ENCODE measurements around the gene ENDOG.

ENDOG gene

DNA sequence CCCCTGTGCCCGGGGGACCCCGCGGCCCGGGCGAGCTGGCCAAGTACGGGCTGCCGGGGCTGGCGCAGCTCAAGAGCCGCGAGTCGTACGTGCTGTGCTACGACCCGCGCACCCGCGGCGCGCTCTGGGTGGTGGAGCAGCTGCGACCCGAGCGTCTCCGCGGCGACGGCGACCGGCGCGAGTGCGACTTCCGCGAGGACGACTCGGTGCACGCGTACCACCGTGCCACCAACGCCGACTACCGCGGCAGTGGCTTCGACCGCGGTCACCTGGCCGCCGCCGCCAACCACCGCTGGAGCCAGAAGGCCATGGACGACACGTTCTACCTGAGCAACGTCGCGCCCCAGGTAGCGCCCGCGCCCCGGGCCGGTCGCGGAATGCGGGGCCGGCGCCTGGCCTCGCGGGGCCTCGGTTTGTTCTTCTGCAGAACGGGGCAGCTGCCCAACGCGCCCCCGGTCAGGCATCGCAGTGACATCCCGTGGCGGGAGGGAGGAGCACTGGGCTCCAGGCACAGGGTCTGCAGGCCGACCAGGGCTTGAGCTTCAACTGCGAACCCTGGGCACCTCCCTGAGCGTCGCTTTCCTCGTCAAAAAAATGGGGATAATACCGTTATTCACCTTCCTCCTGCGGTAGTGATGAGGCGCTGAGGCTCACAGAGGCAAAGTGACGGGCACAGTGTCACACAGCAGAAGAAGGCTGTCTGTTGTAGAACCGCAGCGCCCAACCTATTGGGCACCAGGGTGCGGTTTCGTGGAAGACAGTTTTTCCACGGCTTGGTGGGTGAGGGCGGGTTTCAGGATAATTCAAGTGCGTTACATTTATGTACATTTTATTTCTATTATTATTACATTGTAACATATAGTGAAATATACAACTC is 777 bp downstream of the ENDOG start:
- peak in 1 of 2 donors; percentile 20 for DNase-seq (ENCODE audit: low spot score in 2 of 2)

DNA sequence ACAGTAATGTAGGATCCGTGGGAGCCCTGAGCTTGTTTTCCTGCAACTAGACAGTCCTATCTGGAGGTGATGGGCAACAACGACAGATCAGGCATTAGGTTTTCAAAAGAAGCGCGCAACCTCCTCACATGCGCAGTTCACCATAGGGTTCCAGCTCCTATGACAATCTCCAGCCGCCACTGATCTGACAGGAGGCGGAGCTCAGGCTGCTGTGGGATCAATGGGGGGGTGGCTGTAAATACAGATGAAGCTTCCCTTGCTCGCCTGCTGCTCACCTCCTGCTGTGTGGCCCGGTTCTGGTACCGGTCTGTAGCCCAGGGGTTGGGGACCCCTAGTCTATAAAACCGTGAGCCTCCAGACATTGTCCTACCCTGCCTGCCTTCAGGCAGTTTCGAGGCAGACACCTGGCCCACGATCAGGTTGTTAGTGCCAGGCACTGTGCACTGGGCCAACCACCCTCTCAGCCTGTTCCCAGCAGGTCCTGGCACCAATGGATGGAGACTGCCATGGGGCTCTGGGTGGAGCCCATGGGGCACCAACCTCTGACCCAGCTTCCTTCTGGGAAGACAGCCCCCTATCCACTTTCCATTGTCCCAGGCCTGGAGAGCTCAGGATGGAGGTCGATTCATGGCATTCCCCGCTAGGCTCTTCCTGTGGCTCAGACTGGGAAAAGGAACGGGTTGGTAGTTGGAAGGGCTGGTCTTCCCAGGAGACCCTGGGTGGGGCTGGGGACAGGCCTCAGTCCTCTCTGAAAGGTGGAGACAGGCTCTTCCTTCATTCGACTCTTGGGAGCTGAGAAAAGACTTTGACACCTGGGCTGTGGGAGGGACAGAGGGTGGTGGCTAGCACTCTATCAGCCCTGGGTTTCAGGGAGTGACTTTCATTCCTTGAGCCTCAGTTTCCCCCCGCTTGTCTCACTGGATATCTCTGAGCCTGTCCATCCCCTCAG is 1.7 kb downstream of the ENDOG start:
- ATAC-seq (ENCODE audit: low read depth) (no peak), DNase-seq (ENCODE audit: low spot score in 2 of 2) (no peak)
- Mint-ChIP-seq H3K36me3 (peaks cover 8% of the 10 kb centered on the region), H3K4me3 (peak overlapping the region; percentile 52), H3K4me1 (peaks cover 17% of the 10 kb centered on the region), H3K27ac (no peak overlapping the region), H3K9me3 (no peaks in the 10 kb centered on the region), H3K27me3 (no peaks in the 10 kb centered on the region)

More for the DNA sequence above, 777 bp downstream of the ENDOG start:
- Mint-ChIP-seq H3K4me1 (peaks cover 17% of the 10 kb centered on the region), H3K4me3 (peak overlapping the region; percentile 83), H3K9me3 (no peaks in the 10 kb centered on the region), H3K36me3 (peaks cover 8% of the 10 kb centered on the region), H3K27me3 (no peaks in the 10 kb centered on the region), H3K27ac (no peak overlapping the region)
- peak; percentile 44 for ATAC-seq (ENCODE audit: low read depth)

DNA sequence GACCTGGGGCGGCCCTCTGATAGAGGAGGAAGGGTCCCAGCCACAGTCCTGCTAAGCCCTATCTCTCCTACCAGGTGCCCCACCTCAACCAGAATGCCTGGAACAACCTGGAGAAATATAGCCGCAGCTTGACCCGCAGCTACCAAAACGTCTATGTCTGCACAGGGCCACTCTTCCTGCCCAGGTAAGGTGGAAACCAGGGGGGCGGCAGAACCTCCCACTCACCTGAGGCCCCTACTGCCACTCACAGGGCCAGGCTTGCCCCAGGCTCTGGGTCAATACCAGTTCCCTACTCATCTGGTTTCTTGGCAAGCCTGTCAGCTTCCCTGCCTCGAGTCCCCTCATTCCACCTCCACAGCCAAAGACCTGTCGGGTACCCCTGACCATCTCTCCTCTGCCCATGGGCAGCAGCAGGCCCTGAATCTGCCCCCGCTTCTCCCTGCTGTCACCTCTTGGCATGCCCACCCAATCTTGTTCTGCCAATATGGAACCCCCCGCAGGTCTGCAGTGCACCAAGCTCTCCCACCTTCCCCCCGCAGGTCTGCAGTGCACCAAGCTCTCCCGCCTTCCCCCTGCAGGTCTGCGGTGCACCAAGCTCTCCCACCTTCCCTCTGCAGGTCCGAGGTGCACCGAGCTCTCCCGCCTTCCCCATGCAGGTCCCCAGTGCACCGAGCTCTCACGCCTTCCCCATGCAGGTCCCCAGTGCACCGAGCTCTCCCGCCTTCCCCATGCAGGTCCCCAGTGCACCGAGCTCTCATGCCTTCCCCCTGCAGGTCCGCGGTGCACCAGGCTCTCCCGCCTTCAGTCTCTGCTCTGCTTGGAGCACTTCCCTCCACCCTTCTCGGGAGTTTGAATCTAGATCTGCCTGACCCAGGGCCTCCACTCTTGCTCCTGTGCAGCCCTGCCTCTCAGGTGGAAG is 2.6 kb downstream of the ENDOG start:
- ATAC-seq (ENCODE audit: low read depth) = no peak
- Mint-ChIP-seq H3K36me3 (peaks cover 12% of the 10 kb centered on the region), H3K27me3 (no peaks in the 10 kb centered on the region), H3K9me3 (no peaks in the 10 kb centered on the region), H3K4me1 (peaks cover 15% of the 10 kb centered on the region), H3K27ac (no peak overlapping the region), H3K4me3 (peak overlapping the region; percentile 45)
- DNase-seq (ENCODE audit: low spot score in 2 of 2) = no peak

DNA sequence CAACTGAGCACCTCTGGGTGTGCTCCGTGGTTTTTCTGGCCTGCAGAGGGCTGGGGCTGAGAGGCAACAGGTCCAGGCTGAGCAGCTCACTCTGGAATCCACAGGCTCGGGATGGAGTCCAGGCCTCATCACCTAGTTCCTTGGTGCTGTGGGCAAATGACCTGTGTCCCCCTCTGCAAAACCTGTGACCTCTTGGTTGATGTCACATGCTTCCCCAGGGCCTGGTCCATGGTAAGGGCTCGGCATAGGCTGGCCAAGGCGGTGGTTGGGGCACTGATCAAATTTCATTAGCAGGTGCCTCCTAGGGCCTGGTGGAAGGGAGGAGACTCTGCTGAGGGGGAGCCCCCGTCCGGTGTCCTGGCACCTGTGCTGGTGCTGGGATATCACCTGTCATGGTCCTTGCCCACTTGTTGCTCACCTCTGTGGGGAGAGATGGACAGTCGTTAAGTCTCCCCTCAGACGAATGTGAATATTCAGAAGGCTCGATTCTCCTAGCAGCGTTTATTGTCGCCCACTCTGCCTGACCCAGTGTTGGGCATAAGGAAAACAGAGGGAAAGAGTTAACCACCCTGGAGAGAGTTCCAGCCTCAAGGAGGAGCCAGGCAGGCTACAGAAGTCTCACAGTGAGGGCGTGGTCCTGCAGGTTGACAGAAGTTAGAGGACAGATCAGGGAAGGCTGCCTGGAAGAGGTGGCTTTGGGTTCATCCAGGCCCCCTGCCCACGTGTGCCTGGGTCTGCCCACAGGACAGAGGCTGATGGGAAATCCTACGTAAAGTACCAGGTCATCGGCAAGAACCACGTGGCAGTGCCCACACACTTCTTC is 3.5 kb downstream of the ENDOG start:
- no peak overlapping the region for H3K27ac Mint-ChIP-seq
- H3K4me3 Mint-ChIP-seq = peak overlapping the region; percentile 45
- H3K9me3 Mint-ChIP-seq = no peaks in the 10 kb centered on the region
- DNase-seq (ENCODE audit: low spot score in 2 of 2) (no peak), ATAC-seq (ENCODE audit: low read depth) (no peak)
- peaks cover 12% of the 10 kb centered on the region for H3K36me3 Mint-ChIP-seq
- H3K4me1 Mint-ChIP-seq = peaks cover 15% of the 10 kb centered on the region
- no peaks in the 10 kb centered on the region for H3K27me3 Mint-ChIP-seq

DNA sequence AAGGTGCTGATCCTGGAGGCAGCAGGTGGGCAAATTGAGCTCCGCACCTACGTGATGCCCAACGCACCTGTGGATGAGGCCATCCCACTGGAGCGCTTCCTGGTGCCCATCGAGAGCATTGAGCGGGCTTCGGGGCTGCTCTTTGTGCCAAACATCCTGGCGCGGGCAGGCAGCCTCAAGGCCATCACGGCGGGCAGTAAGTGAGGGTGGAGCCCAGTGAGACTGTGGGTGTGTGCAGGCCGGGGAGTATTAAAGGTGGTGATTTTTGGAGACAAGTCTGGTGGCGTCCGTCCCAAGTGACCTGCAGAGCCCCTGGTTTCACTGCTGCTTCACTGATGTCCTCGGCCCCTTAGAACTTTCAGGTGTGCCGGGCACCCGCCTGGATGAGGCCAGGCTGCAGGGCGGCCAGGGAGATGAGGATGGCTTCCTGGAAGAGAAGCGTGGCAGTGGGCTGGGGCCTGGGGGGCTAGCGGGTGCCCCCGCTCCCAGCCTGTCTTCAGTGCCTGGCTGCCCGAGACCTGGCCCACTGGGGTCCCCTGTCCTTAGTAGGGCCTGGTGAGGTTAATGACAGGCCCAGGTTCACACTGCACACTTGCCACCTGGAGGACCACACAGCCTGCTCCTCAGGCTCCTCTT is 4.2 kb downstream of the ENDOG start:
- no peak for ATAC-seq (ENCODE audit: low read depth)
- Mint-ChIP-seq H3K36me3 (peaks cover 16% of the 10 kb centered on the region), H3K9me3 (no peaks in the 10 kb centered on the region), H3K4me3 (no peak overlapping the region), H3K4me1 (peaks cover 15% of the 10 kb centered on the region), H3K27me3 (no peaks in the 10 kb centered on the region), H3K27ac (no peak overlapping the region)
- DNase-seq (ENCODE audit: low spot score in 2 of 2) = no peak

DNA sequence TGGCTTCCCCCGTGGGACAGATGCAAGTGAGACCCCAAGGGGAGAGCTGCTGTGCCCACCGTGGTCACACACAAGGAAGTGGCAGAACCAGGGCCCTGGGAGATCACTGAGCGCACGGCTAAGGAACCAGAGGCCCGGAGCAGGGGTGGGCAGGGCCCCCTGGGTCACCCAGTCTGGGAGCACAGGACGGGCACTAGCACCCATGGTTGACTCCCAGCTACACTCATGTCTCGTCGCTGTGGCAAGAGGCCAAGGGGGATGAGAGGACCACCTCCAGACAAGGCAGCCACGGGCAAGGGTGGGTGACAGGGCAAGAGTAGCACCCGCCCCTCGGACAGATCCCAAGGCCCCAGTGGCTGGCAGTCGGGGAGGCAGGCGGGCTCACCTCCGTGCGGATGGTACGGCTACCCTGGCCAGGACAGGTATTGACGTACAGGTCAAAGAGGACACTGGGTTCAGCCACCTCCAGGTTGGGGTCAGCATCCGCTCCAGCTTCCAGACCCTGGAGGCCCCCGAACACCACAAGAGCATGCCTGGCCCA is 5.1 kb downstream of the ENDOG start:
- no peaks in the 10 kb centered on the region for H3K9me3 Mint-ChIP-seq
- H3K4me3 Mint-ChIP-seq = no peak overlapping the region
- peaks cover 16% of the 10 kb centered on the region for H3K36me3 Mint-ChIP-seq
- H3K4me1 Mint-ChIP-seq = peaks cover 15% of the 10 kb centered on the region
- DNase-seq (ENCODE audit: low spot score in 2 of 2) (no peak), ATAC-seq (ENCODE audit: low read depth) (no peak)
- H3K27me3 Mint-ChIP-seq = no peaks in the 10 kb centered on the region
- H3K27ac Mint-ChIP-seq = no peak overlapping the region

DNA sequence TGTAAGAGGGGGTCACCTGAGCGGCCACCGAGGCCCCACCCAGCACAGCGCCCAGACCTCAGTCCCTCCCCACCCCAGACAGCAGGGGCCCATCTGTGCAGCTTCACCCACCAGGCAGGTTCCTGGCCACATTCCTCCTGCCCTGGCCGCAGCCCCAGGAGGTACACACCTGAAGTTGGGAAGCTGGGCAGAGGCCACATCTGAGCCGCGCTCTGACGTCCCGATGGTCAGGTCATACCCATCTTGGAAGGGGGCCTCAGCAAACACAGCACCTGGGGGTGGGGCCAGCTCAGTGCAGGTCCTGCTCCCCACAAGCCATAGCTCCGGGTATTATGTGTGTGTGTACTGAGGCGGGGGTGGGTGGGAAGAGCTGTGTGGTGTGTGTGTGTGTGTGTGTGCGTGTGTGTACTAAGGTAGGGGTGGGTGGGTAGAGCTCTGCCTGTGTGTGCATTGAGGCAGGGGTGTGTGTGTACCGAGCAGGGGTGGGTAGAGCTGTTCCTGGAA is 5.7 kb downstream of the ENDOG start:
- Mint-ChIP-seq H3K4me1 (peaks cover 19% of the 10 kb centered on the region), H3K27me3 (no peaks in the 10 kb centered on the region), H3K36me3 (peaks cover 16% of the 10 kb centered on the region), H3K4me3 (no peak overlapping the region), H3K27ac (no peak overlapping the region), H3K9me3 (no peaks in the 10 kb centered on the region)
- DNase-seq (ENCODE audit: low spot score in 2 of 2) = no peak
- ATAC-seq (ENCODE audit: low read depth) = no peak

DNA sequence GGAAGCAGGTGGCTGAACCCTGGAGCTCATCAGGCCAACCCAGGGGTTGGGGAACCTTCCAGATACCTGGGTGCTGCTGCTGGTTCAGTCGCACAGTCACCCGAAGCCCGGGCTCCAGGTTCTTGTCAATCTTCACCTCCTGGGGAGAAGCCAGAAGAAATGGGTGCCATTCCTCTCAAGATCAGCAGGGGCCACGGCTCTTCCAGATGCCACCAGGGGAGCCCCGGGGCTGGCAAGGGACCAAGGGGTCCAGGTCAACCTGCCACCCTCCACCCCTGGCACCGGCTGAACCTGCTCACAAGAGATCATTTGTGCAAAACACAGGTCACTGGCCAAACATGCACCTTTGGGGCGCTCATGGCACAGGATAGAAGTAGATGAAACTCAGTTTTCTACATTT is 6.6 kb downstream of the ENDOG start:
- Mint-ChIP-seq H3K27me3 (no peaks in the 10 kb centered on the region), H3K4me1 (peaks cover 16% of the 10 kb centered on the region), H3K4me3 (no peak overlapping the region), H3K27ac (no peak overlapping the region), H3K9me3 (no peaks in the 10 kb centered on the region), H3K36me3 (peaks cover 17% of the 10 kb centered on the region)
- ATAC-seq (ENCODE audit: low read depth) (no peak), DNase-seq (ENCODE audit: low spot score in 2 of 2) (no peak)

DNA sequence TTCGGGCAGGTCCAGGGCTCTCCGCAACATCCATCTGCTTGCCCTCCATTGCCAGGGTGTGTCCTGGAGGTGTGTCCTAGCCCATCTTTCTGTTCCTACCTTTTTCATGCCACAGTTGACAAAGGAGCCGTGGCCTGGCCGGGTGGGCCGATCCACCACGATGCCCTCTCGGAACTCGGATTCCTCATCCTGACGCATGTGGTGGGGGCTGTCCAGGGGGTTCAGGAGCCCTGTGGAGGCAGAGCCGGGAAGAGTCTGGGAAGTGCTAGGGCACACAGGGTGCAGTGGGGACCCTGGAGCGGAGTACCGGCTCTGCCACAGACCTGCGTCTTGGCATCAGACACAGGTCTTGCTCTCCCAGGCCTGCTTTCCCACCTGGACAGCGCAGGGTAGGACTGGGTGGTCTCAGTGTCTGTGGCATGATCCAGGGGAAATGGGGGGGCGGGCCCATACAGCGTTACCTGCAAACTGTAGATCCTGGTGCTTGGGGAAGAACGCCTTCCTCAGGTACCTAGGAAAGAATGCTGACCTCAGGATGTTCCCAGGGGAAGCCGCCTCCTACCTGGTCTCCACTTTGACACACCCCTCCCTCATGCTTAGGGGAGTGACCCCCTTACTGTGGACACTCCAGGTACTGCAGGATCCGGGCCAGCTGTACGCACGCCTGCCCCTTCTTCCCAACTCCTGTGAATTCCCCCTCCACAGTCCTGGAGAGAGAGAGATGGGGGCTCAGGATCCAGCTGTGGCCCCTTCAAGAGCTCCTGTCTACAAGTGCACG is 7.8 kb downstream of the ENDOG start:
- no peak for DNase-seq (ENCODE audit: low spot score in 2 of 2)
- Mint-ChIP-seq H3K4me3 (no peak overlapping the region), H3K27ac (no peak overlapping the region), H3K27me3 (no peaks in the 10 kb centered on the region), H3K4me1 (peaks cover 13% of the 10 kb centered on the region), H3K36me3 (peaks cover 15% of the 10 kb centered on the region), H3K9me3 (no peaks in the 10 kb centered on the region)
- ATAC-seq (ENCODE audit: low read depth) = no peak

DNA sequence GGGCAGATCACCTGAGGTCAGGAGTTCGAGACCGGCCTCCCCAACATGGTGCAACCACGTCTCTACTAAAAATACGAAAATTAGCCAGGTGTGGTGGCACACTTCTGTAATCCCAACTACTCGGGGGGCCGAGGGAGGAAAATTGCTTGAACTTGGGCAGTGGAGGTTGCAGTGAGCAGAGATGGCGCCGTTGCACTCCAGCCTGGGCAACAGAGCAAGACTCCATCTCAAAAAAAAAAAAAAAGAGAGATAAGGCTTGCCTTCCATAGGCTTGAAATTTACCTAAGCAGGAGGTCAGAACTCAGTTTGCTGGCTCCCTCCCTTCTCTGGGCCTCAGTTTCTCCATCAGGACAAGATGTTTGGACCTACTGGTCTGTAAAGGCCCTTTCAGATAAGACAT is 10.0 kb downstream of the ENDOG start:
- Mint-ChIP-seq H3K27me3 (no peaks in the 10 kb centered on the region), H3K36me3 (peaks cover 9% of the 10 kb centered on the region), H3K4me1 (peaks cover 10% of the 10 kb centered on the region), H3K4me3 (peak overlapping the region; percentile 98), H3K9me3 (no peaks in the 10 kb centered on the region), H3K27ac (peak overlapping the region; percentile 95)
- DNase-seq (ENCODE audit: low spot score in 2 of 2) = no peak
- no peak for ATAC-seq (ENCODE audit: low read depth)

DNA sequence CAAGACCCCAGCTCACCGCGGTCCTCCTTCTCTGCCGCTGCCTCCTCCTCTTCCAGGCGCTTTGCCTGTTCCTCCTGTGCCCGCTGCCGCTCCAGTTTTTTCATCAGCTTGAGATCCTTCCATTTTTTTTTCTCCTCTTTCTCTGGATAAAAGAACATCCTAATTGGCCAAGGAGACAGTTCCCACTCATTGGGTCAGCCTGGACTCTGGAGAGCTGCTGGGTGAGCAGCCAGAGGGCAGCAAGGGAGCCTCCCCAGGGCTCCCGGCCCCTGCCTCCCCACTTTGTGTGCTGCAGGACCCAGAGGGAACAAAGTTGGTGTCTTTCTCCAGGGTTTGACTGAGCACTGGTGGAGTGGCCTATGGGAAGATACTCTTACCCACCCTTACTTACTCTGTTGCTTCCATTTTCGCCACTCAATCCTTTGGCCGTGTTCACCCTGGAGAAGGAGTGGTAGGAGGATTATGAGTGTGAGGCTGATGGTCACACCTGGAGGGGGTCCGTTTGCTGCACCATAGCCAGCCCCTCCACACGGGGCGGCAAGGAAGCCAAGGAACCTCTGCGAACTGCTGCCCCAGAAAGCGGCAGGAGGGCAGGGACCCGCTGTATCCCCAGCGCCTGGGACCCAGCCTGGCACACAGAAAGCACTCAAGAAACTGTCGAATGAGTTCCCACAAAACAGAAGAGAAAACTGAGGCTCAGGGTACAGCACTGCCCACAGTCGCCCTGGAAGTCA is 10.6 kb downstream of the ENDOG start:
- H3K27me3 Mint-ChIP-seq = no peaks in the 10 kb centered on the region
- H3K36me3 Mint-ChIP-seq = peaks cover 9% of the 10 kb centered on the region
- no peak for DNase-seq (ENCODE audit: low spot score in 2 of 2)
- no peak for ATAC-seq (ENCODE audit: low read depth)
- H3K4me3 Mint-ChIP-seq = peak overlapping the region; percentile 98
- peaks cover 10% of the 10 kb centered on the region for H3K4me1 Mint-ChIP-seq
- no peaks in the 10 kb centered on the region for H3K9me3 Mint-ChIP-seq
- H3K27ac Mint-ChIP-seq = peak overlapping the region; percentile 95
